Smooth muscle cell (in vitro differentiated cells): Measurements from ENCODE around the gene TCEA2. TPM values are rescaled to one million over a fixed set of nuclear protein-coding genes. Genes with fewer than 3 reads are reported as not detected.

Experiments
- DNase-seq: peaks from one replicate; lab custom pipeline; 2025; ENCODE audit not compliant: unreplicated experiment; lab: John Stamatoyannopoulos, UW
- H2AFZ ChIP-seq: fragments of 200-600 bp; sonication (generic); 2 replicates; pipeline ENCODE4 v1.6.0; 2016; ENCODE audit warnings: antibody characterized with exemption, low read depth, mild to moderate bottlenecking
- H3F3A ChIP-seq: fragments of 200-600 bp; sonication (generic); 2 replicates; pipeline ENCODE4 v1.6.0; 2017; ENCODE audit warnings: antibody characterized with exemption, low read depth
- H3K27ac ChIP-seq: fragments of 200-600 bp; sonication (generic); 2 replicates; pipeline ENCODE4 v1.5.1; 2016; ENCODE audit warnings: low read depth, mild to moderate bottlenecking
- H3K27me3 ChIP-seq: fragments of 200-600 bp; sonication (generic); 2 replicates; pipeline ENCODE4 v1.6.1; 2016; ENCODE audit warnings: low read depth, mild to moderate bottlenecking
- H3K36me3 ChIP-seq: fragments of 200-600 bp; sonication (generic); 2 replicates; pipeline ENCODE4 v1.5.1; 2016; ENCODE audit warnings: low read depth
- H3K4me1 ChIP-seq: fragments of 200-600 bp; sonication (generic); 2 replicates; pipeline ENCODE4 v1.5.1; 2016; ENCODE audit warnings: low read depth
- H3K4me2 ChIP-seq: fragments of 200-600 bp; sonication (generic); 2 replicates; pipeline ENCODE4 v1.6.0; 2016; ENCODE audit warnings: mild to moderate bottlenecking
- H3K4me3 ChIP-seq: fragments of 200-600 bp; sonication (generic); 2 replicates; pipeline ENCODE4 v1.5.1; 2016; ENCODE audit warnings: mild to moderate bottlenecking
- H3K79me2 ChIP-seq: fragments of 200-600 bp; sonication (generic); 2 replicates; pipeline ENCODE4 v1.6.0; 2016; ENCODE audit warnings: low read depth, mild to moderate bottlenecking
- H3K9ac ChIP-seq: fragments of 200-600 bp; sonication (generic); 2 replicates; pipeline ENCODE4 v1.6.0; 2016; ENCODE audit warnings: low read depth
- H3K9me3 ChIP-seq: fragments of 200-600 bp; sonication (generic); replicated peaks from 2 replicates; pipeline ENCODE4 v1.5.1; 2016; ENCODE audit warnings: low read depth
- H4K20me1 ChIP-seq: fragments of 200-600 bp; sonication (generic); 2 replicates; pipeline ENCODE4 v1.6.0; 2016; ENCODE audit warnings: low read depth
- CTCF ChIP-seq: fragments of 200-600 bp; sonication (generic); IDR thresholded peaks from 2 replicates; pipeline ENCODE4 v1.5.1; 2017; ENCODE audit warnings: borderline replicate concordance, mild to moderate bottlenecking, antibody characterized with exemption; ENCODE audit not compliant: insufficient read depth, poor library complexity, severe bottlenecking
- WGBS: methylation state at CpG from one replicate; pipeline ENCODE4 v1.1.7; 2016; ENCODE audit warnings: low lambda C conversion rate; 5-methylcytosine and 5-hydroxymethylcytosine counted together
- polyA plus RNA-seq: library from polyadenylated mRNA; unstranded; fragments of >200 nt; fragmentation: Nextera tagmentation; extraction: Ambion mirVana; gene quantifications from 2 replicates; pipeline ENCODE4 v1.2.1, GENCODE V29; 2016
- total RNA-seq: library from RNA; depleted of rRNA; stranded (reverse); fragments of >200 nt; gene quantifications from 2 replicates; pipeline ENCODE4 v1.2.3, GENCODE V29; 2014

The TCEA2 gene
- total and polyA plus RNA-seq, 2 experiments from 2014 or later = 24.9 to 89.5 TPM

- H3K27ac ChIP-seq = no peak overlapping the region
- H3K4me2 ChIP-seq = no peak overlapping the region
- no peaks in the 10 kb centered on the region for H3K79me2 ChIP-seq
- no peaks in the 10 kb centered on the region for H3K9me3 ChIP-seq
- no peak for DNase-seq
- H3F3A ChIP-seq = no peaks in the 10 kb centered on the region
- 81% methylated on average over 14 of the region's 14 CpGs for WGBS
- no peak overlapping the region for H3K4me3 ChIP-seq
- no peaks in the 10 kb centered on the region for H3K4me1 ChIP-seq
- H2AFZ ChIP-seq = no peak overlapping the region
- no peak overlapping the region for H3K9ac ChIP-seq
- H3K27me3 ChIP-seq = no peaks in the 10 kb centered on the region
- no peaks in the 10 kb centered on the region for H3K36me3 ChIP-seq
- TF ChIP-seq CTCF = peak; percentile 72
- H4K20me1 ChIP-seq = peaks cover under 1% of the 10 kb centered on the region
These were observed 6.7 kb downstream of the TCEA2 start for GRCh38 chr20:64069614-64070243.

GRCh38 chr20:64070244-64070993 lies 7.4 kb downstream of the TCEA2 start:
- Histone ChIP-seq H3K79me2 (no peaks in the 10 kb centered on the region), H3K4me2 (no peak overlapping the region), H3K9me3 (no peaks in the 10 kb centered on the region), H3K4me1 (no peaks in the 10 kb centered on the region), H3K4me3 (no peak overlapping the region), H3K36me3 (no peaks in the 10 kb centered on the region), H2AFZ (no peak overlapping the region), H3K27me3 (no peaks in the 10 kb centered on the region), H4K20me1 (no peaks in the 10 kb centered on the region), H3F3A (no peaks in the 10 kb centered on the region), H3K27ac (no peak overlapping the region), H3K9ac (no peak overlapping the region)
- 97% methylated on average over 31 of the region's 31 CpGs for WGBS
- no peak for DNase-seq
- TF ChIP-seq CTCF = no peak

- Histone ChIP-seq H3K4me1 (no peaks in the 10 kb centered on the region), H2AFZ (no peak overlapping the region), H3K9me3 (no peaks in the 10 kb centered on the region), H3K27me3 (no peaks in the 10 kb centered on the region), H3K4me3 (no peak overlapping the region), H3F3A (no peaks in the 10 kb centered on the region), H3K36me3 (no peaks in the 10 kb centered on the region), H3K79me2 (no peaks in the 10 kb centered on the region), H3K27ac (no peak overlapping the region), H4K20me1 (no peaks in the 10 kb centered on the region), H3K4me2 (no peak overlapping the region), H3K9ac (no peak overlapping the region)
- DNase-seq = no peak
- no peak for TF ChIP-seq CTCF
- WGBS = 94% methylated on average over 28 of the region's 30 CpGs
These were observed 8.6 kb downstream of the TCEA2 start for GRCh38 chr20:64071341-64072332.
